ENCODE data around the gene DBNL. TPM values are rescaled to one million over a fixed set of nuclear protein-coding genes. Genes with fewer than 3 reads are reported as not detected.

DBNL gene
- total and polyA plus RNA-seq, 2 experiments from 2014 or later: 145 to 175 TPM

DNA sequence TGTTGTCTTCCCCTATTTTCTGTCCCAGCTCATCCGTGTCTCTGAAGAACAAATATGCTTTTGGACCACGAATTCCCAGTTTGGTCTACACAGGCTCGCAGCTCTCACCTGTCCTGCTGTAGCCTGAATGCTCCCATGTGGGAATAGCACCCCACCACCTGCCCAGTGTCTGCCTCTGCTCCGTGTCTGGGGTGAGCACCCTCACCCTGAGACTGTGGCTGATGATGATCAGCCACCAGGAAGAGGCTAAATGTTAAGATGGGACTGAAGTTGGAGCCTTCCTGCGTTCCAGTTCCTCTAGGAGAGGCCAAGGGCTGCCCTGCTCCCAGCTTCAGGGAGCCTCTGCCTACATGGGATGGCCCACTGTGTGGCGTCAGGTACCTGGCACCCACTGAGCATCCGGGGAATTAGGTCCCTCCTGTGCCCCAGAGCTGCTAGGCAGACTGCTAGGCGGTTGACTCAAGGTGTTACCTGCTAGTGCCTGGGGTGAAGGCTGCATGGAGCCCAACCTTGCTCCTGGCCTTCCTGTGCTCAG lies 17.2 kb downstream of the DBNL start:
- in situ Hi-C loops (cut with MboI): no loop called here
- TF ChIP-seq EZH2phosphoT487 (IDR thresholded peaks at IDR 0.05; ENCODE audit: insufficient read depth, low read depth) (no peak), EZH2 (IDR thresholded peaks at IDR 0.05; ENCODE audit: insufficient read depth, poor library complexity, severe bottlenecking) (no peak)
- Histone ChIP-seq H2AFZ (no peak overlapping the region), H3K27me3 (replicated peaks; ENCODE audit: insufficient read depth) (no peaks in the 10 kb centered on the region), H3K79me2 (ENCODE audit: insufficient read depth) (peaks cover 8% of the 10 kb centered on the region; the same call in 1 of the 2 replicates), H3K9me2 (ENCODE audit: insufficient read depth) (no peaks in the 10 kb centered on the region), H3K9ac (no peak overlapping the region), H3K4me1 (ENCODE audit: insufficient read depth) (no peaks in the 10 kb centered on the region), H3F3A (ENCODE audit: insufficient read depth) (no peaks in the 10 kb centered on the region), H3K36me3 (ENCODE audit: low read depth) (peaks cover 18% of the 10 kb centered on the region; the same call in 1 of the 2 replicates), H4K20me1 (ENCODE audit: insufficient read depth) (no peaks in the 10 kb centered on the region), H3K27ac (no peak overlapping the region), H3K4me2 (ENCODE audit: unreplicated experiment) (no peak overlapping the region), H3K9me3 (ENCODE audit: low read depth) (no peaks in the 10 kb centered on the region), H3K4me3 (no peak overlapping the region)
- 78 to 79% methylated on average over 8 of the region's 8 CpGs for WGBS, 2 experiments (ENCODE audit: low coverage in 1 of 2, low lambda C conversion rate in 2 of 2, missing lambda C conversion rate in 2 of 2)
- DNase-seq: no peak

DNA sequence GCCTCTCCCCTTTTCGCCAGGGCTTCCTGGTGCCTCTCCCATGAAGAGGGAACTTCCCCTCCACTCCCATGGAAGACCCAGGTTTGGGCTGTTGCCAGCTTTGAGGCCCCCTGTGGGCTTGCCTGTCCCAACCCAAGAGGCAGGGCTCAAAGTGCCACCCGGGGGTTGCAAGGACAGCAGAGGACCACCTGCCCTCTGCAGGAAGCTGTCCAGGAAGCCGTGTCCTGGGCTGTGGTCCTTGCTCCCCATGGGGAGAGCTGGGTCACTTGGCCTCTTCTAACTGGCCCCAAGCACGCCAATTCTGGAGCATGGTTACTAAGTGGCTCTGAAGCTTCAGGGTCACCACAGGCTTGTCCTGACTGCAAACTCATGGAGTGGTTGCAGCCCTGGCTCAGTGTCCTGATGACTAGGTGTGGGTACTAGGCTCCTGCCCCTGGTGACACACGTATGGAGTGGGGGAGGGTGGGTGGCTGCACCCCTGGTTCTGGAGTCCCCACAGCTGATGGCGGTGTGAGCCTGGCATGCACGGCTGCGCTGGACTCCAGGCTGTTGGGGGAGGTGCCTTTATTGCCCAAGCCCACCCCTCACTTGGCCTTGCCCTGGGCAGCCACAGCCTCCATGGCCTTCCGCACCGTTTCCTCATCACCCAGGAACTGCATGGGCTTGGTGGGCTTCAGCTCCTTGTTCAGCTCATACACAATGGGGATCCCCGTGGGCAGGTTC lies 17.8 kb downstream of the DBNL start:
- no peak overlapping the region for H3K4me3 ChIP-seq
- no peaks in the 10 kb centered on the region for H3K9me2 ChIP-seq (ENCODE audit: insufficient read depth)
- no peak overlapping the region for H3K4me2 ChIP-seq (ENCODE audit: unreplicated experiment)
- peaks cover 16% of the 10 kb centered on the region; the same call in 1 of the 2 replicates for H3K36me3 ChIP-seq (ENCODE audit: low read depth)
- in situ Hi-C loops (cut with MboI): no loop called here
- H3K27ac ChIP-seq: no peak overlapping the region
- TF ChIP-seq EZH2phosphoT487 (IDR thresholded peaks at IDR 0.05; ENCODE audit: insufficient read depth, low read depth) (no peak), EZH2 (IDR thresholded peaks at IDR 0.05; ENCODE audit: insufficient read depth, poor library complexity, severe bottlenecking) (no peak)
- no peaks in the 10 kb centered on the region for H3K27me3 ChIP-seq (replicated peaks; ENCODE audit: insufficient read depth)
- no peaks in the 10 kb centered on the region for H3F3A ChIP-seq (ENCODE audit: insufficient read depth)
- H3K4me1 ChIP-seq (ENCODE audit: insufficient read depth): no peaks in the 10 kb centered on the region
- DNase-seq: no peak
- no peaks in the 10 kb centered on the region for H3K9me3 ChIP-seq (ENCODE audit: low read depth)
- no peak overlapping the region for H2AFZ ChIP-seq
- H4K20me1 ChIP-seq (ENCODE audit: insufficient read depth): no peaks in the 10 kb centered on the region
- H3K9ac ChIP-seq: no peak overlapping the region
- H3K79me2 ChIP-seq (ENCODE audit: insufficient read depth): 0 out of 2 replicates have a peak, but pooled peaks cover 2% of the 10 kb centered on the region
- WGBS, 2 experiments (ENCODE audit: low coverage in 1 of 2, low lambda C conversion rate in 2 of 2, missing lambda C conversion rate in 2 of 2): 83% methylated on average over 11 of the region's 11 CpGs

DNA sequence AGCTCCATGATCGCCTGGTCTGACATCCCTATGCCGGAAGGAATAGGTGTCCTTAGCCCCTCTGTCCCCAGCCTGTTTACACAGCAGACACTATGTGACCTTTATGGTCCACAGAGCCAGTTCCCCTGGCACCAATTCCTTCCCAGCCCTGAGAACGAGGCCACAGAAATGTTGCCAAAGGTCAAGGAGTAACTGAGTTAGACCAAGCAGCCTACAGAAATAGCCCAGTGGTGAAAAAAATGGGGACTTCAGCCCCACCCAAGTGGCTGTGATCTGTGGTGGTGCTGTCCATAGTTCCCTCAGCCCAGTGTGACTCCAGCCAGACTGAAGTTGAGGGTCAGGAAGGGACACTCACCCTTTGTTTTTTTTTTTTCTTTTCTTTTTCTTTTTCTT lies 18.4 kb downstream of the DBNL start:
- Histone ChIP-seq H3K4me3 (no peak overlapping the region), H3K9me2 (ENCODE audit: insufficient read depth) (no peaks in the 10 kb centered on the region), H3K9me3 (ENCODE audit: low read depth) (no peaks in the 10 kb centered on the region), H2AFZ (no peak overlapping the region), H3F3A (ENCODE audit: insufficient read depth) (no peaks in the 10 kb centered on the region), H3K36me3 (ENCODE audit: low read depth) (peaks cover 13% of the 10 kb centered on the region; the same call in 1 of the 2 replicates), H3K27me3 (replicated peaks; ENCODE audit: insufficient read depth) (no peaks in the 10 kb centered on the region), H3K79me2 (ENCODE audit: insufficient read depth) (no peaks in the 10 kb centered on the region), H4K20me1 (ENCODE audit: insufficient read depth) (no peaks in the 10 kb centered on the region), H3K9ac (no peak overlapping the region), H3K4me1 (ENCODE audit: insufficient read depth) (no peaks in the 10 kb centered on the region), H3K27ac (no peak overlapping the region), H3K4me2 (ENCODE audit: unreplicated experiment) (no peak overlapping the region)
- WGBS, 2 experiments (ENCODE audit: low coverage in 1 of 2, low lambda C conversion rate in 2 of 2, missing lambda C conversion rate in 2 of 2): 65 to 76% methylated on average over 3 of the region's 3 CpGs
- in situ Hi-C loops (cut with MboI): no loop called here
- TF ChIP-seq EZH2 (IDR thresholded peaks at IDR 0.05; ENCODE audit: insufficient read depth, poor library complexity, severe bottlenecking) (no peak), EZH2phosphoT487 (IDR thresholded peaks at IDR 0.05; ENCODE audit: insufficient read depth, low read depth) (no peak)
- DNase-seq: no peak

DNA sequence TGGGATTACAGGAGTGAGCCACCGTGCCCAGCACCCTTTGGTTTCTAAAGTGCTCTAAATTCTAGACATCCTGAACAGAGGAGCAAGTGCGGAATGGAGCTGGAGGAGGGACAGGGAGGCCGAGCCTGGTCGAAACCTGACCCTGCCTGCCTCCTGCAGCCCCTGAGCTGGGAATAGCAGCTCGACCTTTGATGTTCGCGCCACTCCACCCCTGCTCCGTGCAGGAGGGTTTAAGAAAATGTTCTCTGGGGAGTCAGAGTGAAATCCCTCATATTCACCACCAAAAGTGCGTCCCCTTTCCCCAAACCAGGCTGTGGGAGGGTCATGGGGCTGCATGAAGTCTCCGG lies 19.0 kb downstream of the DBNL start:
- 22 to 23% methylated on average over 10 of the region's 10 CpGs for WGBS, 2 experiments (ENCODE audit: low coverage in 1 of 2, low lambda C conversion rate in 2 of 2, missing lambda C conversion rate in 2 of 2)
- in situ Hi-C loops (cut with MboI): no loop called here
- H3K9me2 ChIP-seq (ENCODE audit: insufficient read depth): no peaks in the 10 kb centered on the region
- no peak overlapping the region for H3K9ac ChIP-seq
- no peaks in the 10 kb centered on the region for H4K20me1 ChIP-seq (ENCODE audit: insufficient read depth)
- H3K79me2 ChIP-seq (ENCODE audit: insufficient read depth): no peaks in the 10 kb centered on the region
- H3K27ac ChIP-seq: no peak overlapping the region
- no peaks in the 10 kb centered on the region for H3K4me1 ChIP-seq (ENCODE audit: insufficient read depth)
- TF ChIP-seq EZH2 (IDR thresholded peaks at IDR 0.05; ENCODE audit: insufficient read depth, poor library complexity, severe bottlenecking): no peak
- H3K4me3 ChIP-seq: no peak overlapping the region
- no peaks in the 10 kb centered on the region for H3K27me3 ChIP-seq (replicated peaks; ENCODE audit: insufficient read depth)
- peaks cover 3% of the 10 kb centered on the region; the same call in 1 of the 2 replicates for H3F3A ChIP-seq (ENCODE audit: insufficient read depth)
- DNase-seq: no peak
- no peaks in the 10 kb centered on the region for H3K9me3 ChIP-seq (ENCODE audit: low read depth)
- no peak overlapping the region for H3K4me2 ChIP-seq (ENCODE audit: unreplicated experiment)
- no peak overlapping the region for H2AFZ ChIP-seq
- H3K36me3 ChIP-seq (ENCODE audit: low read depth): peaks cover 13% of the 10 kb centered on the region; the same call in 1 of the 2 replicates
